GM12865 (cell line): Measurements from ENCODE around the gene BCAS1.

ENCODE experiments used
- DNase-seq: peaks from one replicate; pipeline ENCODE4 v3.0.0; 2010; ENCODE audit warnings: low read depth
- H3K4me3 ChIP-seq: 2 replicates; pipeline ENCODE4 v1.5.1; 2011; ENCODE audit warnings: mild to moderate bottlenecking, low read depth, low read length, control low read depth
- CTCF ChIP-seq: IDR thresholded peaks from 2 replicates; pipeline ENCODE4 v1.5.1; 2011; ENCODE audit warnings: low read length, control low read depth, low read depth, inconsistent platforms; ENCODE audit not compliant: insufficient read depth; ENCODE audit errors: missing control alignments

Gene BCAS1

GRCh38 chr20:53950031-53950430, 120.4 kb downstream of the BCAS1 start:
- DNase-seq: no peak
- no peak for TF ChIP-seq CTCF
- H3K4me3 ChIP-seq: no peak overlapping the region

GRCh38 chr20:53949319-53949839, 121.0 kb downstream of the BCAS1 start:
- H3K4me3 ChIP-seq: no peak overlapping the region
- peak; percentile 75 for DNase-seq
- TF ChIP-seq CTCF: no peak

- no peak for TF ChIP-seq CTCF
- H3K4me3 ChIP-seq: no peak overlapping the region
- no peak for DNase-seq
Observed at GRCh38 chr20:53948383-53949318, 121.7 kb downstream of the BCAS1 start.

GRCh38 chr20:53947501-53948195, 122.7 kb downstream of the BCAS1 start:
- H3K4me3 ChIP-seq: no peak overlapping the region
- no peak for TF ChIP-seq CTCF
- no peak for DNase-seq

GRCh38 chr20:53946106-53946505, 124.3 kb downstream of the BCAS1 start:
- no peak for DNase-seq
- TF ChIP-seq CTCF: no peak
- no peak overlapping the region for H3K4me3 ChIP-seq

GRCh38 chr20:53945478-53945877, 124.9 kb downstream of the BCAS1 start:
- no peak for DNase-seq
- H3K4me3 ChIP-seq: no peak overlapping the region
- no peak for TF ChIP-seq CTCF
